Tibial artery (tissue), 4 donors: Measurements from ENCODE around the gene SSBP2.

Experiments used
- DNase-seq, 2 donors: peaks; one replicate each; pipeline ENCODE4 v3.0.0-alpha.2; 2019
- H3K27ac ChIP-seq, 2 donors: fragments of 200-600 bp; sonication (generic) in 1 of 2; 1 replicate in 1 of 2; 2 replicates in 1 of 2; pipeline ENCODE4 v1.5.1; 2018 to 2019; ENCODE audit warnings: mild to moderate bottlenecking in 1 of 2
- H3K27me3 ChIP-seq, 2 donors: fragments of 200-600 bp; sonication (generic) in 1 of 2; one replicate each; pipeline versions ENCODE4 v1.5.1 to v1.6.0; 2016 to 2019
- H3K36me3 ChIP-seq, 3 donors: fragments of 200-600 bp; sonication (generic) in 2 of 3; one replicate each; pipeline ENCODE4 v1.5.1; 2016 to 2019; ENCODE audit warnings: mild to moderate bottlenecking in 2 of 3
- H3K4me1 ChIP-seq, 4 donors: fragments of 200-600 bp; sonication (generic) in 2 of 4; 1 replicate in 3 of 4; 2 replicates in 1 of 4; pipeline ENCODE4 v1.5.1; 2016 to 2019
- H3K4me3 ChIP-seq, 2 donors: fragments of 200-600 bp; sonication (generic) in 1 of 2; 1 replicate in 1 of 2; 2 replicates in 1 of 2; pipeline ENCODE4 v1.5.1; 2018 to 2019; ENCODE audit warnings: mild to moderate bottlenecking in 2 of 2
- H3K9me3 ChIP-seq, 3 donors: fragments of 200-600 bp; sonication (generic) in 1 of 3; one replicate each; pipeline ENCODE4 v1.5.1; 2016 to 2019
- CTCF ChIP-seq, 2 experiments: fragments of 200-600 bp in 1 of 2; fragments of 450-650 bp in 1 of 2; IDR thresholded peaks; one replicate each; pipeline ENCODE4 v1.5.1; 2017 to 2019; ENCODE audit warnings: antibody characterized with exemption in 2 of 2, mild to moderate bottlenecking in 1 of 2, moderate library complexity in 1 of 2
- intact Hi-C: fragments of 100-400 bp; cut with DNase I; formaldehyde crosslinking; loops from one replicate; pipeline ENCODE4 v1.15.0; 2023; ENCODE audit warnings: low total_unique reads

SSBP2 gene

DNA sequence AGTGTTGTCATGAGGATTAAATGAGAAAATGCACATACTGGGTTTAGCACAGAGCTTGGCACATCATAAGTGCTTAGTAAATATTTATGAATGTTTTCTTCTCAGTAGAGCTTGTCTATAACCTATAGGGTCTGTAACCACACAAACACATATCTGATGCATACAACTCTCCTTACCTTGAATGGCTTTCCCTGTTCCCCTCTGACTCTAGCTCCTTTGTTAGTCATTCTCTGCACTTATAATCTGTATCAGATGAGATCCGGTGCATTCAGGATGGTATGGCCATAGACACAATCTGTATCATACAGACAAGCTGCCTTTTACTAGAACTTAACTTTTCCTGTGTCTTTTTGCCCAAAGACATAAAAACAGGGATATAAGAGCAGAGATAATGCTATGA lies 11.1 kb upstream of the SSBP2 start:
- Histone ChIP-seq H3K4me1 (peaks cover 0 to 5% (median 1%) of the 10 kb centered on the region in 4 donors), H3K9me3 (no peaks in the 10 kb centered on the region), H3K27me3 (no peaks in the 10 kb centered on the region), H3K4me3 (no peak overlapping the region), H3K27ac (no peak overlapping the region), H3K36me3 (no peaks in the 10 kb centered on the region)
- TF ChIP-seq CTCF (IDR thresholded peaks at IDR 0.05) = no peak
- no peak for DNase-seq
- intact Hi-C loops = no loop called here

GRCh38 chr5:81761270-81761669 lies 10.4 kb upstream of the SSBP2 start:
- H3K4me3 ChIP-seq = no peak overlapping the region
- H3K36me3 ChIP-seq = no peaks in the 10 kb centered on the region
- no peaks in the 10 kb centered on the region for H3K27me3 ChIP-seq
- H3K9me3 ChIP-seq = no peaks in the 10 kb centered on the region
- no peak for DNase-seq
- no peak for TF ChIP-seq CTCF (IDR thresholded peaks at IDR 0.05)
- peaks cover 0 to 12% (median 7%) of the 10 kb centered on the region in 4 donors for H3K4me1 ChIP-seq
- intact Hi-C loops = no loop called here
- H3K27ac ChIP-seq = no peak overlapping the region

DNA sequence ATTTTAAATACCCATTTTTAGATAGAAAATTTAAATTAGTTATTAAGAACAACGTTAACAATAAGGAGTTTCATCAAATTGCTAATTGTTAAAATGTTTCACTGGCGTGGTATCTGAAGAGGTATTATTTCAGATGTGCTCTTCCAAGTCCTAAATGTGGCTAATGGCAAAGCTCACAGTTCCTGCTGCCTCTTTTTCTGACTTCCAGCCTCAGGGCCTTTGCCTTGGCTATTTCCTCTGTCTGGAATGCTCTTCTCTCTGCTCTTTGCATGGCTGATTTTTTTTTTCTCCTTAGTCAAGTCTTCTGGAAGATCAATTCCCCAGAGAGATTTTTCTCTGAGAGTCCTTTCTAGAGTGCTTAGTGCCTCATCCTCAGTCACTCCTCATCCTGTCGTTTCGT lies 9.6 kb upstream of the SSBP2 start:
- Histone ChIP-seq H3K4me3 (no peak overlapping the region), H3K4me1 (peaks cover 0 to 19% (median 14%) of the 10 kb centered on the region in 4 donors), H3K27ac (no peak overlapping the region), H3K36me3 (no peaks in the 10 kb centered on the region), H3K9me3 (no peaks in the 10 kb centered on the region), H3K27me3 (no peaks in the 10 kb centered on the region)
- no peak for DNase-seq
- intact Hi-C loops = no loop called here
- no peak for TF ChIP-seq CTCF (IDR thresholded peaks at IDR 0.05)

- DNase-seq = peak in 1 of 2 donors; percentile 34
- Histone ChIP-seq H3K36me3 (no peaks in the 10 kb centered on the region), H3K9me3 (no peaks in the 10 kb centered on the region), H3K4me3 (no peak overlapping the region), H3K4me1 (peaks cover 0 to 26% (median 21%) of the 10 kb centered on the region in 4 donors), H3K27me3 (no peaks in the 10 kb centered on the region), H3K27ac (no peak overlapping the region)
- TF ChIP-seq CTCF (IDR thresholded peaks at IDR 0.05) = no peak
- intact Hi-C loops = loop anchor here (10.0 kb wide), 1 partner anchor 215 kb away; the partner anchor contains the start of gene ATG10
These were observed 8.7 kb upstream of the SSBP2 start for GRCh38 chr5:81759632-81760005.

DNA sequence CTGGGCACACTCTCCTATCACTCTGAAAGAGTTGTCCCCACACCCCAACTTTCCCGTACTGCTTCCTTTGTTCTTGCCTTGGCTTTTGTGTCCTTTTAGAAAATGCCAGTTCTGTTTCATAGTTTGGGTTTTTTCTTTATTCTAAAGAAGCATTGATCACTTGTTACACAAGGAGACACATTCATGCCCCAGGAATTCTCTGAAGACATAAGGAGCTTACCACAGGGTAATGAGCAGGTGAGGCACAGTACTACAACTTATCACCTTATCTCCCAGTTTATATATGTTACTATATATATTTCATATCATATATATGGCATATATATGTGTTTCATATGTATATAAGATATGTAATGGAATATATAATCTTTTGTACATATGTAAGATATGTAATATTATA lies 6.5 kb upstream of the SSBP2 start:
- no peaks in the 10 kb centered on the region for H3K36me3 ChIP-seq
- H3K9me3 ChIP-seq = no peaks in the 10 kb centered on the region
- DNase-seq = no peak
- intact Hi-C loops = loop anchor here (10.0 kb wide), 1 partner anchor 217 kb away; the partner anchor contains the start of gene ATG10
- no peaks in the 10 kb centered on the region for H3K27me3 ChIP-seq
- peaks cover 0 to 48% (median 30%) of the 10 kb centered on the region in 4 donors for H3K4me1 ChIP-seq
- peak overlapping the region; percentile 98 to 99 for H3K27ac ChIP-seq
- H3K4me3 ChIP-seq = no peak overlapping the region
- TF ChIP-seq CTCF (IDR thresholded peaks at IDR 0.05) = no peak

- TF ChIP-seq CTCF (IDR thresholded peaks at IDR 0.05) = no peak
- no peaks in the 10 kb centered on the region for H3K27me3 ChIP-seq
- no peak for DNase-seq
- intact Hi-C loops = loop anchor here (10.0 kb wide), 1 partner anchor 219 kb away; the partner anchor contains the start of gene ATG10
- no peaks in the 10 kb centered on the region for H3K36me3 ChIP-seq
- H3K4me1 ChIP-seq = peaks cover 0 to 58% (median 35%) of the 10 kb centered on the region in 4 donors
- H3K4me3 ChIP-seq = no peak overlapping the region
- H3K9me3 ChIP-seq = no peaks in the 10 kb centered on the region
- peak overlapping the region; percentile 98 to 99 for H3K27ac ChIP-seq
These were observed 5.1 kb upstream of the SSBP2 start for GRCh38 chr5:81756016-81756415.
